Measurements from ENCODE around the gene WDFY4.

WDFY4 gene

DNA sequence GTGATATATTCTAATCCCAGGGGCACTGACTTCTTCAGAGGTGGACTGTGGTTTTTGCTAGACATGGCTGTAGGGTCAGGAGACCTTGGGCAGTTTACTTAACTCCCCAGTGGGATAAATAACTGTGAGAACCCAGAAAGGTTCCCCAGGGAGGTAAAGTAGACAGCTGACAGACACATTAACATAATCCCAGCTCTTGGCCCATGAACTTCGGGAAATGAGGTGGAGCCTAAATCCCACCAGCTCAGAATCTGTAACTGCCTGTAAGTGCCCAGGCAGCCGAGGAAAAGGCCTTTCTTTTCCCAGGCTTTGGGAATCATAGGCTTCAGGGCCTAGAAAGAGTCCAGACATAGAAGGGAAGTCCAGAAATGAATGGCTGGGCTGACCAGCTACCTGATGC is 149.0 kb downstream of the WDFY4 start:
- FAIRE-seq, result no peak

DNA sequence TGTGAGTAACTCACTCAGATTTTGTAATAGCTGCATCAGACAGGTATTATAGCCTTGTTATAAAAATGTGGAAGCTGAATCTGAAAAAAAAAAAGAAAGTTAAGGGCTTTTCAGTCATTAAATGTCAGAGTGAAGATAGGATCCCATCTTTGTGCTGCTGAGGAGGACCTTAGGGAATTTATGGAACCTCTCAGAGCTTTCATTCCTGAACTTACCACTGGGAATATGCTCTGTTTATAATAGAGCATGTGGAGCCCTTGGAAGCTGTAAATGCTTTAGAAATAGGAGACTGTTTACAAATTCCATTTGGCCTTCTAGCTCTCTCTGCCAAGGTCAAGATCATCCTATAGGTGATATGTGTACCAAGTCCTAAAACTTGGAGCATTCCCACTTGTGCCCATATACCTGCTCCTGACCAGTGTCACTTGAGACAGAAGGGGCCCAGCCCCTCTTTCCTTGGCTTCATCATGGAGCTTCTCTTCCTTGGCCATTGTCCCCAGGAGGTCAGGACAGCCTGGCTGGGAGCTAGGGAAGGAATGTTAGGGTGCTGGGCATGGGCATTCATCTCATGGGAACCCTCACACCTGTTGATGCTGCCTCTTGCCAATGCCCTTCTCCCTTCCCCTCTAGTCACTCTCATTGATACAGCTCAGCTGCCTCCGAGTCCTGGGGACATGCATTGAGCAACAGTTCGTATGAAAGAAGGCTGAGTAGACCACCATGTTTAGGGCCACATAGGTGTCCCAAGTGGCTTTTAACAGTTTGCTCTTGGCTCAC is 149.7 kb downstream of the WDFY4 start:
- no peak for FAIRE-seq

DNA sequence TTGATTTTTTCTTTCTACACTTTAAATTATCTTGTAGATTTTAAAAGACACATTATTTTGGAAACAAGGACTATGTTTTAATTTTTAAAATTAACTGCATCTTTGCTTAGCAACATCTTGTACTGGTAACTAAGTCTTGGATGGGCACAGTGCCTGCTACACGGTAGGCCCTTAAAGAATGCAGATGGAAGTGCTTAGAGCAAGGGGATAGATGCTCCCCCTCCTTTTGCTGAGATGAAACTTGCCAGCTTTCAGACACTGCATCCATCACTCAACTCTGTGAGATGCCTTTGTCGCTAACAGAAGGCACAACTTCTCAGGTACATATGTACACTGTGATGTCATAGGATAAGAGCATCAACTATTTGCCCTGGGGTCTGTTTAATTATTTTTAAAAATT is 151.1 kb downstream of the WDFY4 start:
- FAIRE-seq, result no peak

DNA sequence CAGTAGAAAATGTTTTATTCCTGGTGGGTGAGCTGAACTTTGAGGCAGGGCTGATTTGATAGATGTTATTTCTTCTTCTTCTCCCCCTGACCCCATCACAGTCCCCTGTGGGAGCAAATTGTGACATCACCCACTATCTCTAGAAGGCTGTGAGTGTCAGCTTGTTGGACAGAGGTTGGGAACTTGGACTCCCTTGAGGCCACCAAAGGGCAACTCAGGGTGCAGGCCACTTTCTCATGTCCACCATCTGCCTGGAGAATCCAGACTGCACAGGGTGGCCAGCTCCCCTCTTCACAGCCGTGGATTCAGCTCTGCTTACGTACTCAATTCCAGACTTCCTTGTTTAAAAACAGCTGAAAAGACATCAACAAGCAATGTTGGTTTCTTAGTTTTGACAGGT is 151.9 kb downstream of the WDFY4 start:
- no peak for FAIRE-seq

DNA sequence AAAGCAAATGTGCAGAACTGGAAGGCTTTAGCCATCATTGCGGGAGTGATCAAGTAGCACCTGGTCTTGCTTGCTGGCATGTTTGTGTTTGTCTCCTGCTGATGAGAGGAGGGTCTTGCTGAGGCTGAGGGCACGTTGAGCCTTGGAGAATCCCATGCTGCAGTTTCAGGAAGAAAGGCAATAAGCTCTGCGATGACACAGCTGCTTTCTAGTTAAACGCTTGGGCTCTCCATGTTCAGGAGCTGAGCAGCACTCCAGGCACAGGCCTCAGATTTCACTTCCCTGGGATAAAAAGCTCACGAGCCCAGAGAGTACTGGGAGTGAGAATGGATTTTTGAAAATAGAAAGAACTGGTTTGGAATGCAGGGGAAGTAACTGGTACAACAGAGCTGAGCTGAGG is 154.2 kb downstream of the WDFY4 start:
- no peak for FAIRE-seq

DNA sequence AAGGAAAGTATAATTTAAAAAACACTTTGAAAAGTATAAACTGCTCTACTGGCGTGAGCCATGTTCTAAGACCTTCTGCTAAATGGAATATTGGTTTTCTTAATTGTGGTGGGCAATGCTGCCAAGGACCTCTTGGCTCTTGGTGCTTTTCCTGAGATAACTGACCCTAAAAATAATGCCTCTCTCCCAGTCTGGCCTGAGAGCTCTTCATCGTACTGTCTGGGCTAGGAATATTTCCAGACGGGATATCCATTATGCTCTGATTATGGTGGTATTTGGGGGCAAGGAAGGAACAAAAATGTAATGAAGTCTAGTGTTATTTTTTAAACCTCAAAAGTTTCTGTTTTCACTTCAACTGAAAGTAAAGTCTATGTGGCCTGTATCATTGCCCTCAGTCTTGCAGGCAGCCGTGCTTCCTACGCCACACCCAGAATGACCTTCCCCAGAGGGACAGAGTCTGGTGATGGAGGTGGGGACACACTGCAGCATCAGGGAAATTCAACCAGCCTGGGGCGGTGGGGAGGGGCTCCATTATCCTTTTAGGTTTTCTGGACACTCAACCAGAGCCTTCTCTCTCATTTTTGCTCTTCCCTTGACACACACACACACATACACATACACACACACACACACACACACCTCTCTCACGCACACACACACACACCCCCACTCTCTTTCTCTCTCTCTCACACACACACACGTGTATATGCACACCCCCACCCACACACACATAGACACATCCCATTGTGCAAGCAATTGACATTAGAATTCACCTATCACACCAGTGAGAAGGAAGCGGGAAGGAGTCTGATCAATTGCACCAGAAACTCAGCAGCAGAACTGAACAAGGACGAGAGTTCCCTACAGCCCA is 155.4 kb downstream of the WDFY4 start:
- FAIRE-seq, result no peak

DNA sequence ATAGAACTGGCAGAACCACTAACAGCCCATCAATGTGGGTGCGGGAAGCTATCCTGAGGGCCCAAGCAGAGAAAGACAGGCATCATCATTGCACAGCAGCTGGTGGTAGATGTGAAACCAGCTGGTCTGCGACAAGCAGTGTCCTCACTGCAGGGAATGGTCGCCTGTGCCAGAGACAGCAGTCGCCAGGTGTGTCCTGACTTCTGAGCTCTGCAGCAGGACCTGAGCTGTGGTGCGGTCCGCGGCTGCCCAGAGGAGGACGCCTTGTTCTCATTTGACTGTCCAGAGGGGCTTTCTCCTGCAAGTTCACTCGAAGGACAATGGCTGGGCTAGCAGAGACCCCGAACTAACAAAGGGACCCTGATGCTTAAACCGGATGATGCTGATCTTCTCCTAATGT is 157.6 kb downstream of the WDFY4 start:
- FAIRE-seq, result no peak

DNA sequence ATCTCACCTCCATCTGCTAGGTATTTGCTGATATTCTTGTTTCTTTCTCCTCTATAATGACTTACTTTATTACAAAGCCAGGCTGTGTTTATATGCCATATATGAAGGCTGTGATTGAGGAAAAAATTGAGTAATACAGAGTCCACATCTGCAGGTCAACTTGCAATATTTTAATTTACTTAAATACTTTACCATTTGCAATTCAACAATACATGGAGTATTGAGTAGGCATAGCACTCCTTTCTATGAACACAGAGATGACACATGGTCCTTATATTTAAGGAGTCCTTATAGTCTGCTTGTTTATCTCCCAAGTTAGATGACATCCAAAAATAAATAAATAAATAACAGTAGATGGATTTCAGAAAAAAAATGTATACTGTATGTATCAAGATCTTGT is 158.5 kb downstream of the WDFY4 start:
- no peak for FAIRE-seq

DNA sequence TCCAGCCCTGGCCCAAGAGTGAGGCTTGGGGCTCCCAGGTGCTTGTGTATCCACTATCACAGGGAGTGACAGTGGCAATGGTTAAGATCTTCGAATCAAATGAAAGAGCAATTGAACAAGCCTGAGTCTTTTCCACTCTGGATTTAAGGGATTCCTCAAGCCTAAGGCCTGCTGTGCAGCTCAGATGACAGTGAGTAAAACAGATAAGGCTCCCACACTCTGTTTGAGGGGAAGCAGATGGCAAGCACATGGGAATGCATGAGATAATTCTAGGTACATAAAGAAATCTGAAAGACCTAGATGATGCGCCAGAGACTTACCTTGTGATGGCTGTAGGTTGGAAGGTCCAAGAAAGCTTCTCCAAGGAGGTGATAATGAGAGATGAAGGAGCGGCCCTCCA is 159.9 kb downstream of the WDFY4 start:
- no peak for FAIRE-seq

DNA sequence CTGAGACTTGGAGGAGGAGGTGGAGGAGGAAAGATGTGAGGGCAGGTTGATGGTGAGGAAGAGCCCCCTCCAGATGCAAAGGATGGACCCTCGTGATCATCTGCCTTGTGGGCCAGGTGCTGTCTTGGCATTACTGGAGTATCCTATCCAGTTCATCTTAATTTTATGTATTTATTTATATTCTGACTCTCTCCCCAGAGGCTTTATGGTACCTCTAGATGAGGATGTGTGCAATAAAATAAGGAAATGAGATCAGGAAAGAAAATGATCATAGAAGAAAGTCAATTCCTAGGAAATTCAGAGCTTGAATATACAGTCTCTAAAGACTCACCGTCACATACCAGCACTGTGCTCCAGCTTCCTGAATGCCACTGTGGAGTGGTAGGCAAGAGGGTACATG is 160.8 kb downstream of the WDFY4 start:
- no peak for FAIRE-seq

DNA sequence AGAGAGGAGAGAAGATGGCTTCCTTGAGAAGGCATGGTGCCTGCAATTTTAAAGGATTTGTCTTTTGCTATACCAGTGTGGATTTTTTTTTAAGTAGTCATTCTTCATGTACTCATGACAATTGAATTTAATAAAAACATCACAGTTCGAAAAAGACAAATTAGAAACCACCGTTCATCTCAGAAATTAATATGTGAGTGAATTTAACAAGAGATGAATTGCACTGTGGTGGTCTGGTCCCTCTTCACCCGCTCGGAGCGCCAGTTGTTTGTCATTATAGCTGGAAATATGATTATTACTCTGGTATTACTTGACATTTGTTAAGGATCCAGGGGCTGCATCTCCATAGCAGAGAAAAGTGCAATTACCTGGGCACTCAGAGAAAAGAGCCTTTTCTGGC is 163.0 kb downstream of the WDFY4 start:
- no peak for FAIRE-seq

DNA sequence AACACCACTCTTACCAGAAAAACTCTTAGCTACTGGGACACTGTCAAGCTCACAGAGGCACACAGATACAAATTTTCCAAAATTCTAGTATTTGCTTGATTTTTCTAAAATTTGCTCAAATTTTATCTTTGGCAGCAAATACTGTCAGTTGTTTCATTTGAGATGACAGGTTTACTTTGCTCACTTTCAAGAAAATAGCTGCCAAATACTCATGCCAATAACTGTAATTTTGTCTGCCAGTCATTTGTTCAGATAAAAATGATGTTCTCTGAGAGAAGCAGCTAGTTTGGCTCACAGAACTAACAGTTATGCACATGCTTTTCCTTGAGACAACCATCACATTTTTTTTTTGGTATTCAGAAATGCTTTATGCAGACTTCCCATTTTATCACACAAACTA is 172.2 kb downstream of the WDFY4 start:
- no peak for FAIRE-seq

DNA sequence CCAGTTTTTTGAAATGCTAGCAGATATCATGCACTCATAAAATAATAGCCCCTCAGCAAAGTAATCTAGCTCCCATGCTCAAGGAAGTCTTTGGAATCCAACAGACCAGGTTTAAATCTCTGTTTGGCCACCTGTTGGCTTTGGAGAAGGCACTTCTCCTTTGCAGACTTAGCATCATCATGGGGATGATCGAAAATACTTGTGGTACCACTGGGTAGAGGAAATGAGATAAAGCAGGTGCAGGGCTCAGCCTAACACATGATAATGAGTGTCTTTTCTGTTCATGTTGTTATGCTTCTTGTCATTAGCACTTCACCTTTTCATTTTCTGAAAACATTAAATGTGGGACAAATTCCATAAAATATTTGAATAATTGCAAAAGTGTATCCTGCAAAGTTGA is 187.6 kb downstream of the WDFY4 start:
- FAIRE-seq, result no peak

DNA sequence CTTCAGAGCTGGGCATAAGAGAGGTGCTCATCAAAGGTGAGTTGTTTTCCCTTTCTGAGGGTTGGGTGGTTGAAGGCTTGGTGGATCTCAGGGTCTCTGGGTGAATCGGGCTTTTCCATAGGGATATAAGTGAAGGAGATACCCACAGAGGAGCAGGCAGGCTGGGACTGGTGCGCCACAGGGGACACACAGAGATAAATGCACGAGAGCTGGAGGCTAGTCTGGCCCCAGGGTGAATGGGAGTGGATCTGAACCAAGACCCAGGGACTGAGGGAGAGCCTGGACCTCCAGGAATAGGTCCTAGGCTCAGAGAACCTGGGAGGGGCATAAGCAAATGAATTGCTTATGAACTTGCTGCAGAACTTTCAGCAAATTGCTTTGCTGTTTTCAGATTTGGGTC is 193.4 kb downstream of the WDFY4 start:
- no peak for FAIRE-seq

DNA sequence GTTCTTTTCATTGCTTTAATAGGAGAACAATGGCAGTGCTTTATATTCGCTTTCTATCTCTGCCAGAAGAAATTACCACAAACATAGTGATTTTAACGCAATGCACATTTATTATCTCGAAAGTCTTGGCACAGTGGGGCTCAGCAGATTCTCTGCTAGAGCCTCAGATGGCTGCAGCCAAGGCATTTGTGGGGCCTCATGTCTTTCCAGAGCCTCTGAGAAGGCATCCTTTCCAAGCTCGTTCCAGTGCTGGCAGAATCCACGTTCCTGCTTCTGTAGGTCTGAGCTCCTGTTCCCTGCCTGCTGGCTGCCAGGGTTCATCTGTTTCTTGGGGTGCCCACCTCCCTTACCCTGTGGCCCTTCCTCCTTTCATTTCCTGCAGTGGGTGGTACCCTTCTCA is 194.8 kb downstream of the WDFY4 start:
- FAIRE-seq, result no peak

DNA sequence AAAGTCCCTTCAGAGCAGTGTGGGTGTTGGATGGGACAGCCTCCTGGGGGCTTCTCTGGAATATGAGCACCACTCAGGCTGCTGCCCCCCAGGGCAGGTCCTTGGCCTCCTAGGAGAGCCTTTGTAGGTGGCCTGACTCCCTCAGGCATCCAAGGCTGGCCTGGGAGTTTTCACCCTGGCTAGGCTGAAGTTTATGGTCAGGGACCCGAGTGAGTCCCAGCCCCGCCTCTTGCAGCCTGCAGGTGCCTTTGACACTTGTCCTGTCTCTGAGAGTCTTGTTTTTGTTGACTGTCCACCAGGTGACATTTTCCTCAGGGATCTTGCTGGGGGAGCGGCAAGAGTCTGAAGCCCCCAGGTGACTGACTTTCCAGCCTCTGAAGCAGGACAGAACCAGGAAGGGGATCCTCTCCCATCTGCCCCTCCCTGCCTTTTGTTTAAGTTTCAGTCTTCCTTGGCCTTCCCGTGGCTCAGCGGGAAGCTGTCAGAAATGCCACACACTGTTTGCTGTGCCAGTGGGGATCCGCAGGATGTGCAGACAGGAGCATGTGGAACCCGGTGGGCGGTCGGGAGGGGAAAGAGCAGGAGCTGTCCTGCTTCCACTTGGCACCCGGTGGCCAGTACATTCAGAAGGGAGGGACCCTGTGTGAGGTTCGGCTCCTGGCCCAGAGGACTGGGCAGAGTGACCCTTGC is 195.5 kb downstream of the WDFY4 start:
- no peak for FAIRE-seq

DNA sequence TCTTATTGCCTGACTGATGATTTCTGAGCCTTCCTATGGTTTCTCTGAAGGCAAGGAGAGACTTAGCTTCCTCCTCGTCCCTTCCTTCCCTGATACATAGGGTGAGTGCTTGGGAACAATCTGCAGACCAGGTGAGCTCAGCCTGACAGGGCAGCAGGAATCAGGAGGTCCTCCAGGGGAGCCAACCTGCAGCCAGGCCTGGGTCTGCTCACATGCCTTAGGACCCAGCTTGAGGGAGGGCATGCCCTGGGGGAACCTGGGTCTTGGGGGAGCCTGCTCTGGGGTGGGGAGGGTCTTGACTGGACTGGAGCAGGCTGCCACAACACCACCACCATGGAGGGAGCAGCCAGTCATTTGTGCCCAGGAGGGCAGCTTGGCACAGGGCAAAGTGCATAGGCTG is 197.3 kb downstream of the WDFY4 start:
- no peak for FAIRE-seq

DNA sequence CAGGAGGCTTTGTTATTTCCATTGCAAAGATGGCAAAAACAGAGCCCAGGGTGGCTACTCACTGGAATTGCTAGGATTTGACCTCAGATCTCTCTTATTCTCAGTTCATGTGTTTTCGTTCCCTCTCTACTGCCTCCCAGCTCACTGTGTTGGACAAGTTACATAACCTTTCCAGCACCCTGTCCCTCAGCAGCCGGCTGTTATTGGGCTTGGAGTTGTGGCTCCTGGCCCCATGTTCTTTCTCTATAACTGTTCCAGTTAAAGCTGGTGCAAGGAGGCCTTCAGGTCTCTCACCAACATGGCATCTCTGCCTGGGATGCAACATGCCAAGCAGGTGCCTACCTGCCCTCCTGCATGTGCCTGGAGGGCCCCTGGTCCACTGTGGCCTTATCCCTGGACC is 198.2 kb downstream of the WDFY4 start:
- no peak for FAIRE-seq

DNA sequence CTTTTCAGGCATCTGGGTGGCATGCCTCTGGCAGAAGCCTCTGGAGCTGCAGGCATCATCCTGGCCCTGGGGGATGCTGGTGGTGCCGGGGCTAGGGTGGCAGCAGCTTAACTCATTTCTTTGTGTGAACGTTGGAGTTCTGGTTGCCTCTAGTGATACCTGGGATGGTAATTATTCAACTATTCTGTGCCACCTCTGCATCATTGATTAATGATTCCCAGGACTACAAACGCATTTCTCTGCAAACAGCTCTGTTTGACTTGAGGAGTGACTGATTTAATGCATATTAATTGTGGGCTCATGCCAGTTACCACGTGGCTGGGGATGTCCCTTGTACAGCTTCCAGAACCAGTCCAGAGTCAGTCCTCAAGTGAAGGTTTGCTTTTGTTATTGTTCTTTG is 199.0 kb downstream of the WDFY4 start:
- FAIRE-seq, result no peak

DNA sequence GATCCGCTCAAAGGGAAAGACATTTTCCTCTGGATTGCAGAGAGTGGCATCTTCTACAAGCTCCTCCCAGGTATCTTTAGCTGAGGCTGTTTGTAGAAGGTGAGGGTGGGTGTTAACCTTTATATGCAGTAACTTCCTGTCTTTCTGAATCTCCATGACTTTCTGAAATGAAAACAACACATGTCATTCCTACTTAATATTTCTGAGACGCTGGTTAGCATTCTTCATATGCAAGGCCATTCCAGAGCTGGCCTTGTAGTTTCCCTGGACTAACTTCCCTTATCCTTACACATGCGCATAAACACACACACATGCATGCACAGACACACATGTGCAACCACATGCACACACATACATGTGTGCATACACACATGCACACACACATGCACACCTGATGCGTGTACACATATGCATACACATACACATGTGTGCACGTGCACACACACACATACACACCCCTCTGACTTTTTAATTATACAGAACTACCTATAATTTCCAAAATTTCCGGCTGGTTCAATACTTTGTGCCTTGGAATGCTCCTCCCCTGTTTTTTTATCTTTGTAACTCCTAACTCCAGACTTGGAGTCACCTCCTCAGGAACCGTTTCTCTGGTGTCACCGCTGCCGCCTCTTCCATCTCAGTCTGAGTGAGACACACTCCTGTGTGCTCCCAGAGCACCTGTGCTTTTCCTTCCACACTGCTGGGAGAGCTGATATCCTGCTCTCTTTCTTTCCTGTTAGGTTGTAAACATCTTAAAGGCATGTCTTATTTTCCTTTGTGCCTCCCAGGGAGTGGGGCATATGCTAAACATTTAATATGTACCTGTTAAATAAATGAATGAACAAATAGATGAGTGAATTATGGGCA is 199.7 kb downstream of the WDFY4 start:
- FAIRE-seq, result no peak

DNA sequence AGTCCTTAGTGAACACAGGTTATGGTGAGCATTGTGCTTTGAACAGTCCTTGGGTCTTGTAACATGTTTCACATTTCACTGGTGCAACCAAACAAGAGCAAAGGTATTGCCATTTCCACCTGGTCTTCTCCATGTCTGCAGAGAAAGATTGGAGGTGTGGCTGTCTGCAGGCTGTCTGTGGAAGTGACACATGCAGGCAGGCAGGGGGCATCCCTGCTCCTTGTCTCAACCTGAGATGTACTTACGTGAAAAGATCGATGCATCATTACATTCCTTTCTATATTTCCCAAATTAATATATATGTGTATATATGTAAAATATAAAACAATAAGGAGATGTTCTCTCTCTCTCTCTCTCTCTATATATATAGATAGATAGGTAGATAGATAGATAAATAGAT is 200.7 kb downstream of the WDFY4 start:
- no peak for FAIRE-seq

DNA sequence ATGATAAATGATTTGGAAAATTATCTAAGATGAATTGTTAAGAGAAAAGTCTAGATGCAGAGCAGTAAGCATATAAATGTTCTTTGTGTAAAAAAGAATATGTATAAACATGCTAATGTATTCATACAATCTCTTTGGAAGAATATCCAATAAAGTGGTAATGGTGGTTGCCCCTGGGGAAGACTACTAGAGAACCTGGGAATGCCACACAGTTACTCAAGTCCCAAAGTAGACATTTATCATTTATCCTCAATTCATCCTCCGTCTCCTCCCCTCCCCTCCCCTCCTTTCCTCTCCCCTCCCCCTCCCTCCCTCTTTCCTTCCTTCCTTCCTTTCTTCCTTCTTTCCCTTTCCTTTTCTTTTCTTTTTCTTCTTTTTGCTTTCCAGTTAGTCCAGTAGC is 203.3 kb downstream of the WDFY4 start:
- no peak for FAIRE-seq

All from endometrium (tissue), 2 donors.